SU-DHL-6 (cell line): ENCODE measurements around the gene IBA57.

Experiments used
- H2AFZ ChIP-seq: fragments of 200-600 bp; sonication (generic); 2 replicates; pipeline ENCODE4 v1.6.1; 2014; ENCODE audit warnings: low read depth, mild to moderate bottlenecking, moderate library complexity, mixed read lengths, antibody characterized with exemption, low read length; ENCODE audit not compliant: severe bottlenecking
- H3F3A ChIP-seq: fragments of 200-600 bp; shearing (Covaris generic); 2 replicates; pipeline ENCODE4 v1.6.0; 2016; ENCODE audit warnings: antibody characterized with exemption, mild to moderate bottlenecking; ENCODE audit not compliant: insufficient read depth
- H3K27ac ChIP-seq: fragments of 200-600 bp; sonication (generic); 2 replicates; pipeline ENCODE4 v1.5.1; 2016; ENCODE audit warnings: low read depth, mild to moderate bottlenecking, low read length, moderate library complexity, mixed read lengths
- H3K27me3 ChIP-seq: fragments of 200-600 bp; sonication (generic), shearing (Covaris generic); 2 replicates; pipeline ENCODE4 v1.6.0; 2014; ENCODE audit warnings: mild to moderate bottlenecking, low read length
- H3K36me3 ChIP-seq: fragments of 200-600 bp; sonication (generic); 2 replicates; pipeline ENCODE4 v1.6.1; 2014; ENCODE audit warnings: mild to moderate bottlenecking, low read length, mixed read lengths
- H3K4me2 ChIP-seq: fragments of 300-600, 200-600 bp; shearing (Covaris generic), sonication (generic); 2 replicates; pipeline ENCODE4 v1.6.0; 2014; ENCODE audit warnings: low read length, low read depth, mild to moderate bottlenecking; ENCODE audit not compliant: poor library complexity, severe bottlenecking
- H3K4me3 ChIP-seq: fragments of 200-600 bp; sonication (generic); 2 replicates; pipeline ENCODE4 v1.5.1; 2014; ENCODE audit warnings: antibody characterized with exemption, low read length, mild to moderate bottlenecking, mixed read lengths; ENCODE audit not compliant: insufficient read depth, poor library complexity, severe bottlenecking
- H3K79me2 ChIP-seq: fragments of 200-600 bp; sonication (generic); 2 replicates; pipeline ENCODE4 v1.6.1; 2014; ENCODE audit warnings: mild to moderate bottlenecking, low read length, moderate library complexity; ENCODE audit not compliant: insufficient read depth
- H3K9ac ChIP-seq: fragments of 200-600 bp; sonication (generic); 2 replicates; pipeline ENCODE4 v1.7.0; 2014; ENCODE audit warnings: mild to moderate bottlenecking, low read length
- H3K9me2 ChIP-seq: fragments of 200-600 bp; sonication (generic); replicated peaks from 2 replicates; pipeline ENCODE4 v1.6.1; 2014; ENCODE audit warnings: low read length; ENCODE audit not compliant: insufficient read depth
- H3K9me3 ChIP-seq: fragments of 200-600 bp; sonication (generic); 2 replicates; pipeline ENCODE4 v1.6.1; 2014; ENCODE audit warnings: low read length, mixed read lengths; ENCODE audit not compliant: insufficient read depth
- H4K20me1 ChIP-seq: fragments of 200-600 bp; sonication (generic); 2 replicates; pipeline ENCODE4 v1.6.1; 2014; ENCODE audit warnings: low read depth, mild to moderate bottlenecking, antibody characterized with exemption, low read length, moderate library complexity, mixed read lengths
- EZH2phosphoT487 ChIP-seq: fragments of 200-600 bp; sonication (generic), shearing (Covaris generic); conservative IDR thresholded peaks from 2 replicates; pipeline ENCODE4 v1.6.1; 2018; ENCODE audit warnings: mild to moderate bottlenecking, antibody characterized with exemption, low read length, moderate library complexity, mixed read lengths
- TF ChIP-seq, protein P1 (sequence below): fragments of 200-600 bp; sonication (generic); IDR thresholded peaks from one replicate; pipeline ENCODE4 v1.5.1; 2017; ENCODE audit warnings: antibody characterized with exemption, mild to moderate bottlenecking, low read length, moderate library complexity; ENCODE audit not compliant: insufficient read depth, poor library complexity, severe bottlenecking

The IBA57 gene

DNA sequence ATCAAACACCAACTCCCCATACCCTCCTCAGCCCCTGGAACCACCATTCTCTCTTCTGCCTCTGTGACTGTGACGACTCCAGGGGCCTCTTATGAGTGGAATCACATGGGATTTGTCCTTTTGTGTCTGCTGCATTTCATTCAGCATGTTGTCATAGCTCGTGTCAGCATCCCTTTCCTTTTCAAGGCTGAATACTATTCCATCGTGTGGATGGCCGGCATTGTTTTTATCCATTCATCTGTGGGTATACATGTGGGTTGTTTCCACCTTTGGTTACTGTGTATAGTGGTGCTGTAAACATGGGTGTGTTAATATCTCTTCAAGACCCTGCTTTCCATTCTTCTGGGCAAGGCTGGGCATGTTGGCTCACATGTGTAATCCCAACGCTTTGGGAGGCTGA is 25.2 kb downstream of the IBA57 start:
- Histone ChIP-seq H3K9me2 (no peaks in the 10 kb centered on the region), H2AFZ (no peak overlapping the region), H3K27ac (no peak overlapping the region), H4K20me1 (no peaks in the 10 kb centered on the region), H3K27me3 (no peaks in the 10 kb centered on the region), H3K9ac (no peak overlapping the region), H3K9me3 (no peaks in the 10 kb centered on the region), H3F3A (no peaks in the 10 kb centered on the region), H3K79me2 (no peaks in the 10 kb centered on the region), H3K4me2 (no peak overlapping the region), H3K36me3 (no peaks in the 10 kb centered on the region), H3K4me3 (no peak overlapping the region)
- TF ChIP-seq EZH2phosphoT487: no peak
- TF ChIP-seq, protein P1, sequence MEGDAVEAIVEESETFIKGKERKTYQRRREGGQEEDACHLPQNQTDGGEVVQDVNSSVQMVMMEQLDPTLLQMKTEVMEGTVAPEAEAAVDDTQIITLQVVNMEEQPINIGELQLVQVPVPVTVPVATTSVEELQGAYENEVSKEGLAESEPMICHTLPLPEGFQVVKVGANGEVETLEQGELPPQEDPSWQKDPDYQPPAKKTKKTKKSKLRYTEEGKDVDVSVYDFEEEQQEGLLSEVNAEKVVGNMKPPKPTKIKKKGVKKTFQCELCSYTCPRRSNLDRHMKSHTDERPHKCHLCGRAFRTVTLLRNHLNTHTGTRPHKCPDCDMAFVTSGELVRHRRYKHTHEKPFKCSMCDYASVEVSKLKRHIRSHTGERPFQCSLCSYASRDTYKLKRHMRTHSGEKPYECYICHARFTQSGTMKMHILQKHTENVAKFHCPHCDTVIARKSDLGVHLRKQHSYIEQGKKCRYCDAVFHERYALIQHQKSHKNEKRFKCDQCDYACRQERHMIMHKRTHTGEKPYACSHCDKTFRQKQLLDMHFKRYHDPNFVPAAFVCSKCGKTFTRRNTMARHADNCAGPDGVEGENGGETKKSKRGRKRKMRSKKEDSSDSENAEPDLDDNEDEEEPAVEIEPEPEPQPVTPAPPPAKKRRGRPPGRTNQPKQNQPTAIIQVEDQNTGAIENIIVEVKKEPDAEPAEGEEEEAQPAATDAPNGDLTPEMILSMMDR: no peak

DNA sequence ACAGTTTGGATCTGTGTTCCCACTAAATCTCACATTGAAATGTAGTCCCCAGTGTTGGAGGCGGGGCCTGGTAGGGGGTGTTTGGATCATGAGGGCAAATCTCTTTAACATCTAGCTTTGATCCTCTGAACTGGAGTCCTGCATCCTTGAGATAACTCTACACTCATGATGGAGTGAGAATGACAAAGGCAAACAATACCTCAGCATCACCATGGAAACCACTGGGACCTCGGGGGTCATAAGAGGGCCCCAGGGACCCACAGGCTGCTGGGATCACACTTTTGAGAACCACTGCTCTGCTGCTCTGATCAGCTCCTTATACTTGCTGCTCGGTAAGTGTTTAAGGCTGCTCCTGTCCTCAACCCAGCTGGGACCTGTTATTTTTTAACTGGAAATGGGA is 28.8 kb downstream of the IBA57 start:
- TF ChIP-seq, protein P1: no peak
- no peak for TF ChIP-seq EZH2phosphoT487
- Histone ChIP-seq H3K36me3 (no peaks in the 10 kb centered on the region), H4K20me1 (no peaks in the 10 kb centered on the region), H3K9me2 (no peaks in the 10 kb centered on the region), H3K9ac (no peak overlapping the region), H3K27me3 (no peaks in the 10 kb centered on the region), H3K27ac (no peak overlapping the region), H3F3A (no peaks in the 10 kb centered on the region), H3K4me2 (no peak overlapping the region), H3K79me2 (no peaks in the 10 kb centered on the region), H3K9me3 (peaks cover 11% of the 10 kb centered on the region; the same call in 1 of the 2 replicates), H3K4me3 (no peak overlapping the region), H2AFZ (no peak overlapping the region)

DNA sequence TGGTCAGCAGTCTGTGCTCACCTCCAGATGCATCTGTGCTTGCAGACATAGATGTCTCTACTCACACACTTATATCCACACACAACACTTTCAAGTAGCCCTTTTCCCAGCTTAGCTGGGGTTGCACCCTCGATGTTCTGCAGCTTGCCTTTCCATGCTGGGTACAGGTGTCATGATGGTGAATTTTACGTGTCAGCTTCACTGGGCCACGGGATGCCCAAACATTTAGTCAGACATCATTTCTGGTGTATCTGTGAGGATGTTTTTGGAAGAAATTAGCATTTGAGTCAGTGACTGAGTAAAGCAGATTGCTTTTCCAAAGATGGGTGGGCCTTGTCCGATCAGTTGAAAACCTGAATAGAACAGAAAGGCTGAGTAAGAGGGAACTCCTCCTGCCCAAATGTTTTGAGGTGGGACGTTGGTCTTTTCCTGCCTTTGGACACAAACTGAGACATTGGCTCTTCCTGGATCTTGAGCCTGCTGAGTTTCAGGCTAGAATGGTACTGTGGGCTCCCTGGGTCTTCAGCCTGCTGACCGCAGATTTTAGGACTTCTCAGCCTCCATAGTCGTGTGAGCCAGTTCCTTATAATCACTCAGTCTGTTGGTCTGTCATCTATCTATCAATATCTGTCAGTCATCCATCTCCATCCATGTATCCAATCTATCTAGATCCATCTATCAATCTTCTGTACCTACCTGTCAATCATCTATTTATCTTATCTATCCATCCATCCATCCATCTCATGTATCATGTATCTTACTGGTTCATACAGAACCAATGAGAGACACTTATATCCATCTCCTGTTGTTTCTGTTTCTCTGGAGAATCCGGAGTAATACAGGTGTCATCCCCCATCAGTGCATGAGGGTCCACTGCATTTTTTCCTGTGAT is 29.6 kb downstream of the IBA57 start:
- H3F3A ChIP-seq: no peaks in the 10 kb centered on the region
- TF ChIP-seq, protein P1: no peak
- TF ChIP-seq EZH2phosphoT487: no peak

More for the DNA sequence above, 29.6 kb downstream of the IBA57 start:
- Histone ChIP-seq H3K27ac (no peak overlapping the region), H3K79me2 (no peaks in the 10 kb centered on the region), H4K20me1 (no peaks in the 10 kb centered on the region), H3K36me3 (no peaks in the 10 kb centered on the region), H3K9me3 (peaks cover 16% of the 10 kb centered on the region; the same call in 1 of the 2 replicates), H3K27me3 (no peaks in the 10 kb centered on the region), H3K9ac (no peak overlapping the region), H3K4me3 (no peak overlapping the region), H2AFZ (no peak overlapping the region), H3K9me2 (no peaks in the 10 kb centered on the region), H3K4me2 (no peak overlapping the region)
